HCT116 (cell line): ENCODE measurements around the gene RBL1. TPM values are rescaled to one million over a fixed set of nuclear protein-coding genes. Genes with fewer than 3 reads are reported as not detected.

Experiments used
- ATAC-seq: fragments of 200-7000 bp; cut with Tn5 transposase; 2 replicates; pipeline ENCODE4 v1.9.1; 2020; ENCODE audit warnings: mild to moderate bottlenecking, moderate library complexity
- BruUV-seq: library from RNA; stranded (reverse); fragments of 400-500 nt; replicated peaks from 2 replicates; lab custom pipeline; 2021; lab: Mats Ljungman, UMichigan
- CTCF ChIA-PET: fragments of 300-600 bp; sonication (Branson Sonifier 250); formaldehyde crosslinking; loops from one replicate; lab custom pipeline; 2021; ENCODE audit warnings: antibody characterized with exemption; lab: Charles Lee
- POLR2A ChIA-PET: fragments of 300-600, 350-600 bp; sonication (Branson Sonifier 250); formaldehyde crosslinking; loops from one replicate; lab custom pipeline; 2021; ENCODE audit warnings: antibody characterized with exemption; lab: Charles Lee
- RAD21 ChIA-PET, 2 experiments: fragments of 300-600 bp; sonication (Branson Sonifier 250); formaldehyde crosslinking; loops; one replicate each; lab custom pipeline; 2023; ENCODE audit warnings: low total read pairs in 2 of 2; ENCODE audit not compliant: uncharacterized antibody in 2 of 2, unreplicated experiment in 2 of 2, low non-redundant PET in 1 of 2; lab: Charles Lee
- DNase-seq: peaks from one replicate; pipeline ENCODE4 v3.0.0-alpha.2; 2010; ENCODE audit warnings: low read depth, low spot score
- H2AFZ ChIP-seq: fragments of 200-600 bp; shearing (Covaris generic), sonication (generic); 2 replicates; pipeline ENCODE4 v1.6.1; 2017; ENCODE audit warnings: low read depth, mixed run types, mixed read lengths, antibody characterized with exemption, low read length; ENCODE audit not compliant: poor library complexity, severe bottlenecking
- H3K27ac ChIP-seq: 2 replicates; pipeline ENCODE4 v1.5.1; 2012; ENCODE audit warnings: low read depth, low read length
- H3K27me3 ChIP-seq: fragments of 200-600 bp; sonication (generic); 2 replicates; pipeline ENCODE4 v1.6.1; 2016; ENCODE audit warnings: mixed run types, low read length, mixed read lengths; ENCODE audit not compliant: insufficient read depth
- H3K36me3 ChIP-seq, 2 experiments: fragments of 200-500 bp in 1 of 2; fragments of 200-600 bp in 1 of 2; sonication (Bioruptor generic) in 1 of 2; sonication (generic) in 1 of 2; 2 replicates each; pipeline versions ENCODE4 v1.5.1 to v1.6.1; 2014 to 2016; ENCODE audit warnings: low read length in 2 of 2, inconsistent platforms in 1 of 2, mixed read lengths in 1 of 2, mixed run types in 1 of 2; ENCODE audit not compliant: insufficient read depth in 2 of 2, control insufficient read depth in 1 of 2
- H3K4me1 ChIP-seq, 2 experiments: fragments of 200-600 bp in 1 of 2; sonication (generic) in 1 of 2; 2 replicates each; pipeline versions ENCODE4 v1.5.1 to v1.6.1; 2012 to 2017; ENCODE audit warnings: low read length in 2 of 2, inconsistent platforms in 1 of 2, mild to moderate bottlenecking in 1 of 2, mixed read lengths in 1 of 2, mixed run types in 1 of 2, moderate library complexity in 1 of 2; ENCODE audit not compliant: insufficient read depth in 2 of 2, control insufficient read depth in 1 of 2
- H3K4me2 ChIP-seq: fragments of 200-600 bp; sonication (generic); 2 replicates; pipeline ENCODE4 v1.6.1; 2017; ENCODE audit warnings: mixed run types, low read length, mixed read lengths
- H3K4me3 ChIP-seq, 2 experiments: fragments of 200-600 bp in 1 of 2; sonication (generic) in 1 of 2; replicated peaks in 1 of 2; 2 replicates each; pipeline ENCODE4 v1.5.1; 2011 to 2016; ENCODE audit warnings: low read length in 2 of 2, control low read depth in 1 of 2, low read depth in 1 of 2, mild to moderate bottlenecking in 1 of 2, mixed read lengths in 1 of 2, mixed run types in 1 of 2
- H3K79me2 ChIP-seq: fragments of 200-600 bp; sonication (generic); 2 replicates; pipeline ENCODE4 v1.6.1; 2017; ENCODE audit warnings: mild to moderate bottlenecking, mixed run types, low read length, moderate library complexity, mixed read lengths; ENCODE audit not compliant: insufficient read depth
- H3K9ac ChIP-seq: fragments of 200-600 bp; sonication (generic); 2 replicates; pipeline ENCODE4 v1.6.1; 2016; ENCODE audit warnings: low read length, mixed read lengths
- H3K9me2 ChIP-seq: fragments of 200-600 bp; sonication (generic), shearing (Covaris generic); 2 replicates; pipeline ENCODE4 v1.6.1; 2017; ENCODE audit warnings: mixed run types, mild to moderate bottlenecking, moderate library complexity; ENCODE audit not compliant: insufficient read depth
- H3K9me3 ChIP-seq, 2 experiments: fragments of 200-500 bp in 1 of 2; fragments of 200-600 bp in 1 of 2; sonication (Bioruptor generic) in 1 of 2; sonication (generic) in 1 of 2; 2 replicates each; pipeline ENCODE4 v1.6.1; 2014 to 2017; ENCODE audit warnings: low read length in 2 of 2, mixed read lengths in 2 of 2, inconsistent platforms in 1 of 2, low read depth in 1 of 2, mild to moderate bottlenecking in 1 of 2, mixed run types in 1 of 2, moderate library complexity in 1 of 2; ENCODE audit not compliant: control insufficient read depth in 1 of 2, insufficient read depth in 1 of 2
- H4K20me1 ChIP-seq: fragments of 200-600 bp; sonication (generic), shearing (Covaris generic); 2 replicates; pipeline ENCODE4 v1.6.1; 2017; ENCODE audit warnings: mixed run types, mild to moderate bottlenecking, moderate library complexity; ENCODE audit not compliant: insufficient read depth
- ATF3 ChIP-seq: IDR thresholded peaks from 2 replicates; pipeline ENCODE4 v1.6.1; 2012
- CBX3 ChIP-seq: IDR thresholded peaks from 2 replicates; pipeline ENCODE4 v1.6.1; 2012; ENCODE audit warnings: low read depth
- CEBPB ChIP-seq: IDR thresholded peaks from 2 replicates; pipeline ENCODE4 v1.6.1; 2012; ENCODE audit warnings: low read depth
- EGR1 ChIP-seq: IDR thresholded peaks from 2 replicates; pipeline ENCODE4 v1.6.1; 2012; ENCODE audit warnings: low read depth
- ELF1 ChIP-seq: IDR thresholded peaks from 2 replicates; pipeline ENCODE4 v1.6.1; 2012; ENCODE audit warnings: low read depth, borderline replicate concordance
- EZH2phosphoT487 ChIP-seq: fragments of 200-600 bp; IDR thresholded peaks from 2 replicates; pipeline ENCODE4 v1.6.1; 2018; ENCODE audit warnings: antibody characterized with exemption, borderline replicate concordance
- JUND ChIP-seq: IDR thresholded peaks from 2 replicates; pipeline ENCODE4 v1.6.1; 2012
- POLR2A ChIP-seq: IDR thresholded peaks from 2 replicates; pipeline ENCODE4 v1.7.0; 2011; ENCODE audit warnings: borderline replicate concordance; ENCODE audit not compliant: insufficient read depth, insufficient read length; ENCODE audit errors: extremely low read depth
- RAD21 ChIP-seq: IDR thresholded peaks from 2 replicates; pipeline ENCODE4 v1.6.1; 2012; ENCODE audit warnings: low read depth, mild to moderate bottlenecking
- SRF ChIP-seq: IDR thresholded peaks from 2 replicates; pipeline ENCODE4 v1.6.1; 2012; ENCODE audit warnings: low read depth
- TCF7L2 ChIP-seq: IDR thresholded peaks from 2 replicates; pipeline ENCODE4 v1.7.0; 2011; ENCODE audit warnings: borderline replicate concordance, inconsistent platforms; ENCODE audit not compliant: insufficient read depth, insufficient read length; ENCODE audit errors: extremely low read depth
- YY1 ChIP-seq: IDR thresholded peaks from 2 replicates; pipeline ENCODE4 v1.6.1; 2011; ENCODE audit warnings: low read length, low read depth, moderate library complexity, mild to moderate bottlenecking; ENCODE audit not compliant: insufficient replicate concordance; ENCODE audit errors: extremely low read depth
- ZFX ChIP-seq: fragments of 450-650 bp; IDR thresholded peaks from 2 replicates; pipeline ENCODE4 v1.6.1; 2017
- ZNF274 ChIP-seq: fragments of 200-500 bp; sonication (Bioruptor generic); IDR thresholded peaks from 2 replicates; pipeline ENCODE4 v1.6.1; 2014; ENCODE audit warnings: mild to moderate bottlenecking, low read depth, low read length, inconsistent platforms
- intact Hi-C: fragments of 100-400 bp; cut with micrococcal nuclease; formaldehyde crosslinking; loops from 2 replicates; pipeline ENCODE4 v1.10.0; 2022
- total RNA-seq: library from RNA; stranded (reverse); gene quantifications from one replicate; pipeline ENCODE4 v1.2.1, GENCODE V29; 2021; ENCODE audit not compliant: unreplicated experiment
- TF ChIP-seq, protein P1 (sequence below), 3 experiments: fragments of 200-600 bp in 1 of 3; sonication (generic) in 1 of 3; IDR thresholded peaks in 2 of 3; conservative IDR thresholded peaks in 1 of 3; 2 replicates each; pipeline ENCODE4 v1.5.1; 2012 to 2017; ENCODE audit warnings: low read depth in 2 of 3, low read length in 2 of 3, antibody characterized with exemption in 1 of 3, borderline replicate concordance in 1 of 3, control low read depth in 1 of 3, mild to moderate bottlenecking in 1 of 3, mixed read lengths in 1 of 3, mixed run types in 1 of 3, moderate library complexity in 1 of 3; ENCODE audit not compliant: insufficient read depth in 1 of 3
- TF ChIP-seq, protein P2 (sequence below): IDR thresholded peaks from 2 replicates; pipeline ENCODE4 v1.6.1; 2012; ENCODE audit warnings: low read depth
- TF ChIP-seq, protein P3 (sequence below): IDR thresholded peaks from 2 replicates; pipeline ENCODE4 v1.6.1; 2012

Gene RBL1
- total RNA-seq, 1 experiment from 2014 or later: 16.9 TPM

DNA sequence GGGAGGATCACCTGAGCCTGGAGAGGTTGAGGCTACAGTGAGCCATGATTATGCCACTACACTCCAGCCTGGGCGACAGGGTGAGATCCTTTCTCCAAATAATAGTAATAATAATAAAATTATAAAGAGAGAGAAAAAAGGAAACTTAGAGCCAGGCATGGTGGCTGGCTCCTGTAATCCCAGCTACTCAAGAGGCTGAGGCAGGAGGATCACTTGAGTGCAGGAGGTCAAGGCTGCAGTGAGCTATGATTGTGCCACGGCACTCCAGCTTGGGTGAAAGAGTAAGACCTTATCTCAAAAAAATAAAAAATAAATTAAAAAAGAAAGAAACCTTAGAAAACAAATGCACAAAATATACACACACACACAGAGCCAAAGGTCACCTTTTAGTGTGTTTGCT lies 139.1 kb downstream of the RBL1 start (continued):
- TF ChIP-seq ZFX: no peak
- TF ChIP-seq, protein P1, sequence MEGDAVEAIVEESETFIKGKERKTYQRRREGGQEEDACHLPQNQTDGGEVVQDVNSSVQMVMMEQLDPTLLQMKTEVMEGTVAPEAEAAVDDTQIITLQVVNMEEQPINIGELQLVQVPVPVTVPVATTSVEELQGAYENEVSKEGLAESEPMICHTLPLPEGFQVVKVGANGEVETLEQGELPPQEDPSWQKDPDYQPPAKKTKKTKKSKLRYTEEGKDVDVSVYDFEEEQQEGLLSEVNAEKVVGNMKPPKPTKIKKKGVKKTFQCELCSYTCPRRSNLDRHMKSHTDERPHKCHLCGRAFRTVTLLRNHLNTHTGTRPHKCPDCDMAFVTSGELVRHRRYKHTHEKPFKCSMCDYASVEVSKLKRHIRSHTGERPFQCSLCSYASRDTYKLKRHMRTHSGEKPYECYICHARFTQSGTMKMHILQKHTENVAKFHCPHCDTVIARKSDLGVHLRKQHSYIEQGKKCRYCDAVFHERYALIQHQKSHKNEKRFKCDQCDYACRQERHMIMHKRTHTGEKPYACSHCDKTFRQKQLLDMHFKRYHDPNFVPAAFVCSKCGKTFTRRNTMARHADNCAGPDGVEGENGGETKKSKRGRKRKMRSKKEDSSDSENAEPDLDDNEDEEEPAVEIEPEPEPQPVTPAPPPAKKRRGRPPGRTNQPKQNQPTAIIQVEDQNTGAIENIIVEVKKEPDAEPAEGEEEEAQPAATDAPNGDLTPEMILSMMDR (IDR thresholded peaks at IDR 0.05 in 2 of 3, conservative IDR thresholded peaks at IDR 0.05 in 1 of 3; ENCODE audit: borderline replicate concordance in 1 of 3, insufficient read depth in 1 of 3, low read depth in 2 of 3, low read length in 2 of 3): no peak
- TF ChIP-seq JUND: no peak
- no peak for TF ChIP-seq SRF
- TF ChIP-seq EZH2phosphoT487: no peak
- no peak for TF ChIP-seq CBX3
- TF ChIP-seq ZNF274: no peak
- TF ChIP-seq EGR1: no peak
- TF ChIP-seq, all 23 proteins: peak for 0

- Histone ChIP-seq H3K4me2 (no peak overlapping the region), H2AFZ (no peak overlapping the region), H4K20me1 (no peaks in the 10 kb centered on the region), H3K9me3 (no peaks in the 10 kb centered on the region), H3K4me3 (no peak overlapping the region), H3K27ac (no peak overlapping the region), H3K9ac (no peak overlapping the region), H3K79me2 (no peaks in the 10 kb centered on the region), H3K27me3 (no peaks in the 10 kb centered on the region), H3K4me1 (peaks cover 6 to 7% of the 10 kb centered on the region in 2 experiments; a peak in 3 of 4 replicates), H3K36me3 (no peaks in the 10 kb centered on the region), H3K9me2 (no peaks in the 10 kb centered on the region)
- CTCF ChIA-PET: no interaction called here
- no TSS peak for BruUV-seq
- no peak for DNase-seq
- intact Hi-C loops: no loop called here
- no peak for ATAC-seq
- POLR2A ChIA-PET: no interaction called here
- RAD21 ChIA-PET: no interaction called here
- TF ChIP-seq, protein P2, sequence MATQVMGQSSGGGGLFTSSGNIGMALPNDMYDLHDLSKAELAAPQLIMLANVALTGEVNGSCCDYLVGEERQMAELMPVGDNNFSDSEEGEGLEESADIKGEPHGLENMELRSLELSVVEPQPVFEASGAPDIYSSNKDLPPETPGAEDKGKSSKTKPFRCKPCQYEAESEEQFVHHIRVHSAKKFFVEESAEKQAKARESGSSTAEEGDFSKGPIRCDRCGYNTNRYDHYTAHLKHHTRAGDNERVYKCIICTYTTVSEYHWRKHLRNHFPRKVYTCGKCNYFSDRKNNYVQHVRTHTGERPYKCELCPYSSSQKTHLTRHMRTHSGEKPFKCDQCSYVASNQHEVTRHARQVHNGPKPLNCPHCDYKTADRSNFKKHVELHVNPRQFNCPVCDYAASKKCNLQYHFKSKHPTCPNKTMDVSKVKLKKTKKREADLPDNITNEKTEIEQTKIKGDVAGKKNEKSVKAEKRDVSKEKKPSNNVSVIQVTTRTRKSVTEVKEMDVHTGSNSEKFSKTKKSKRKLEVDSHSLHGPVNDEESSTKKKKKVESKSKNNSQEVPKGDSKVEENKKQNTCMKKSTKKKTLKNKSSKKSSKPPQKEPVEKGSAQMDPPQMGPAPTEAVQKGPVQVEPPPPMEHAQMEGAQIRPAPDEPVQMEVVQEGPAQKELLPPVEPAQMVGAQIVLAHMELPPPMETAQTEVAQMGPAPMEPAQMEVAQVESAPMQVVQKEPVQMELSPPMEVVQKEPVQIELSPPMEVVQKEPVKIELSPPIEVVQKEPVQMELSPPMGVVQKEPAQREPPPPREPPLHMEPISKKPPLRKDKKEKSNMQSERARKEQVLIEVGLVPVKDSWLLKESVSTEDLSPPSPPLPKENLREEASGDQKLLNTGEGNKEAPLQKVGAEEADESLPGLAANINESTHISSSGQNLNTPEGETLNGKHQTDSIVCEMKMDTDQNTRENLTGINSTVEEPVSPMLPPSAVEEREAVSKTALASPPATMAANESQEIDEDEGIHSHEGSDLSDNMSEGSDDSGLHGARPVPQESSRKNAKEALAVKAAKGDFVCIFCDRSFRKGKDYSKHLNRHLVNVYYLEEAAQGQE: no peak
- TF ChIP-seq TCF7L2 (no peak), JUND (no peak), RAD21 (no peak), CEBPB (no peak), POLR2A (no peak), YY1 (no peak), ATF3 (no peak), ELF1 (no peak), ZFX (no peak)
- TF ChIP-seq, protein P1 (IDR thresholded peaks at IDR 0.05 in 2 of 3, conservative IDR thresholded peaks at IDR 0.05 in 1 of 3; ENCODE audit: borderline replicate concordance in 1 of 3, insufficient read depth in 1 of 3, low read depth in 2 of 3, low read length in 2 of 3): no peak
- TF ChIP-seq, protein P3, sequence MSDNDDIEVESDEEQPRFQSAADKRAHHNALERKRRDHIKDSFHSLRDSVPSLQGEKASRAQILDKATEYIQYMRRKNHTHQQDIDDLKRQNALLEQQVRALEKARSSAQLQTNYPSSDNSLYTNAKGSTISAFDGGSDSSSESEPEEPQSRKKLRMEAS: no peak
These were observed 139.8 kb downstream of the RBL1 start for GRCh38 chr20:36956016-36956415.
